Left kidney (tissue), 2 donors: ENCODE results near the gene ZDHHC11B. TPM values are rescaled to one million over a fixed set of nuclear protein-coding genes. Genes with fewer than 3 reads are reported as not detected.
"Not testable (repeated sequence)": the region's sequence is repeated elsewhere in the genome, so short reads cannot be mapped to it uniquely, and the experiment has no call there.

Experiments used
- DNase-seq: peaks from one replicate; pipeline ENCODE4 v3.0.0-alpha.2; 2013
- polyA plus RNA-seq: library from polyadenylated mRNA; unstranded; fragments of 120-200 nt; gene quantifications from one replicate; pipeline ENCODE4 v1.2.1, GENCODE V29; 2013; ENCODE audit not compliant: insufficient read length

The ZDHHC11B gene
- polyA plus RNA-seq, 1 donor: 8.9 TPM

DNA sequence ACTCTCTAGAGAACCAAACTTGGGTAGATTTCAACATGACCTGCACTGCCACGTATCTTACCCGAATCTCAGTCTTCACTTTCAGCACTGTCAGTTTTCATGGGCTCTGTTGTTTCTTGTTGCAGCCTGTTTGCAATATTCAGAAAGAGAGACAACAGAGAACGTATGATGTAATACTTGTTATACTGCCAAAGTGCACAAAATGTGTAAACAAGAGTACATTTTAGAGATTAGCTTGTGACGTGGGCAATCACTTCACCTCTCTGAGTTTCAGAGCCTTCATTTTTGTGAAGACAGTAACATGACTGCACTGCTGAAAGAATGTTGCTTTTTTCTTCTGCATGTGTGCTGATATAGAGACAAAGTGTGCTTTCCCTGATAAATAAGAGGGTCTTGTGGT is 67.8 kb downstream of the ZDHHC11B start:
- not testable (repeated sequence) for DNase-seq

DNA sequence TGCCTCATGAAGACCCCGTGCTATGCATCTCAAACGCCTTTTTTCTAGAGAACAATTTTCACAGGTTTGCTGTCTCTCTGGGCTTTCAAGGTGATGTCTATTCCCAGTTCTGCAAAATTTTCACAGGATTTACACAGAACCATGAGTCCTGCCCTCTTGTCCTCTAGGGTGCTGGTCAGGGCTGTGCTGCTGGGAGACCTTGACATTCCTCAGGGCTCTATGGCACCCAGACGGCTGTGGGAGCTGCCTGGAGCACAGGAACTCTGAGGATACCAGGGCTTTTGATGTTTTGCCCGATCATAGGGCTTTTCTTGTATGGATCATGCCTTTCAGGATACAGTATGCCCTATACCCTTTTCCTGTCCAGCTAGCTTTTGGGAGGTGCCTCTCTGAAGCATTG is 68.9 kb downstream of the ZDHHC11B start:
- not testable (repeated sequence) for DNase-seq

DNA sequence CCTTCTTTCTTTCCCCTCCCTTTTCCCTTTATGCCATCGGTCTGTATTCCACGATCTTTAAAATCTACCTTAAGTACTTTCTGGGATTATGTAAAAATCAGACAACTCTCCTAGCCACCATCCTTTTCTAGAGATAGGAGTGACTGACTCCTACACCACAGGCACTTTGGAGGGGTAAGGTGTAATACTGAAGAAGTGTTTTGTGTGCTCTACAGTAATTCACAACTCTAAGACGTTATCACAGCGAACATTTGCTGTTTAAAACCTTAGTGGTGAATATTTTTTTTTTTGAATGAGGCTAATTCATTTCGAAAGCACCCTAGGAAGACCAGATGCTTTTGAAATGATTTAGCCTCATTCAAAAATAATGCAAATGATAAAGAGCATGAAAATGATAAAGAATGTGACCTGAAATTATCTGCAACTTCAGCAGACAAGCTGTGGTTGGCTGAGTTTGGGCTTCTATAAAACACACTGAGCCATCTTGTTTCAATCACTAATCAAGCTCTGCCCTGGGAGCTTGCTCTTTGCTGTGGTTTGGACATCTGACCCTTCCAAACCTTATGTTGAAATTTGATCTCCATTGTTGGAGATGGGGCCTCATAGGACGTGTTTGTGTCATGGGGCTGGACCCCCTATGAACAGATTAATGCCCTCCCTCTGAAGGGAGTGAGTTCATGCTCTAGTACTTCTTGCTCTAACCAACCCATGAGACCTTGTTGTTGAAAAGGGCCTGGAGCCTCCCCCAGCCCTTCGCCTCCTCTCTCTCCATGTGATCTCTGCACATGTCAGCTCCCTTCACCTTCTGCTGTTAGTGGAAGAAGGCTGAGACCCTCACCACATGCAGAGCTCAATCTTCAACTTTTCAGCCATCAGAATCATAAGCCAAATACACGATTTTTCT is 70.1 kb downstream of the ZDHHC11B start:
- DNase-seq: peak; percentile 21

DNA sequence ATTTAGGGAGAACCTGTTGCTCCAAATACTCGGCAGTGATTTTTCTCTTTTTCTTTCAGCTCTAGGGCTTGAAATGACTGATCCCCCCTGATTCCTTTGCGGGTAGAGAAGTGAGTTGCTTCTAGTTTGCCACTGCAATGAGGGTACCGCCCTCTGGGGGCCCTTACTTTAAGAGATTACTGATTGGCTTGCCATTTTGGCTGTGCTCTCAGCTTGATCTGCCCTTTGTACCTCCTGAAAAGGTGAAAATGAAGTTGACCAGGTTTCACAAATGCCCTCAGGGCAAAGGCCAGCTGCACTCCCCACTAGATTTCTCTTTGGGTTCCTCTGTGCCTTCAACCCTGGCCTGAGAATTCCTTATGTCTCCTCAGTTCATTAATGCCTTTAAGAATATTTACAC is 70.8 kb downstream of the ZDHHC11B start:
- DNase-seq: not testable (repeated sequence)

DNA sequence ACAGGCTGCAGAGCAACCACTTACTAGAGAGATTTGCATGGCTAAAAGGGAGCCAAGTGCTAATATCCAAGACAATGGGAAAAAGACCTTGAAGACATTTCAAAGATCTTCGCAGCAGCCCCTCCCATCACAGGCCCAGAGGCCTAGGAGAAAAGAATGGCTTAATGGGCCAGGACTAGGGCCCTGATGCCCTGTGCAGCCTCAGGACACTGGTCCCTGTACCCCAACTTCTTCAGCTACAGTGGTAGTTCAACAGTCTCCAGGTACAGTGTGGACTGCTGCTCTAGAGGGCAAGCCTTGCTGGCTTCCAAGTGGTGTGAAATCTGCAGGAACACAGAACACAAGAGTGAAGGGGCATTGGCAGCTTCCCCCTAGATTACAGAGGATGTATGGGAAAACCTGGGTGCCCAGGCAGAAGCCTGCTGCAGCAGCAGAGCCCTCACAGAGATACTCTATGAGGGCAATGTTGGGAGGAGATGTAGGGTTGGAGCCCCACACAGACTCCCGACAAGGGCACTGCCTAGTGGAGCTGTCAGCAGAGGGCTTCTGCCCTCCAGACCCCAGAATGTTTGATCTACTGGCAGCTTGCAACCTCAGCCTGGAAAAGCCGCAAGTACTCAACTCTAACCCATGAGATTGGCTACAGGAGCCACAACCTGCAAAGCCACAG is 75.5 kb downstream of the ZDHHC11B start:
- not testable (repeated sequence) for DNase-seq

DNA sequence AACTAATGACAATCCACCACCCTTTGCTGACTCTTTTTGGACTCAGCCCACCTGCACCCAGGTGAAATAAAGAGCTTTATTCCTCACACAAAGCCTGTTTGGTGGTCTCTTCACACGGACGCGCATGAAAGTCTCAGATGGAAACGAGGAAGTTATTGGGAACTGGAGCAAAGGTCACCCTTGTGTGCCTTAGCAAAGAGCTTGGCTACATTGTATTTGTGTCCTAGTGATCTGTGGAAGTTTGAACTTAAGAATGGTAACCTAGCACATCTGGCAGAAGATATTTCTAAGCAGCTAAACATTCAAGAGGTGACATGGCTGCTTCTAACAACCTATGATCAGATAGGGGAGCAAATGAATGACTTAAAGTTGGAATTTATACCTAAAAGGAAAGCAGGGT is 76.2 kb downstream of the ZDHHC11B start:
- not testable (repeated sequence) for DNase-seq

DNA sequence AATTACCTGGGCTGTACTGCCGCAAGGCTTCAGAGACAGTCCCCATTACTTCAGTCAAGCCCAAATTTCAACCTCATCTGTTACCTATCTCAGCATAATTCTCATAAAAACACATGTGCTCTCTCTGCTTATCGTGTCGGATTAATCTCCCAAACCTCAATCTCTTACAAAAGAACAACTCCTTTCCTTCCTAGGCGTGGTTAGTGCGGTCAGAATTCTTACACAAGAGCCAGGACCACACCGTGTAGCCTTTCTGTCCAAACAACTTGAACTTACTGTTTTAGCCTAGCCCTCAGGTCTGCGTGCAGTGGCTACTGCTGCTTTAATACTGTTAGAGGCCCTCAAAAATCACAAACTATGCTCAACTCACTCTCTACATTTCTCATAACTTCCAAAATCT is 78.4 kb downstream of the ZDHHC11B start:
- DNase-seq: not testable (repeated sequence)

DNA sequence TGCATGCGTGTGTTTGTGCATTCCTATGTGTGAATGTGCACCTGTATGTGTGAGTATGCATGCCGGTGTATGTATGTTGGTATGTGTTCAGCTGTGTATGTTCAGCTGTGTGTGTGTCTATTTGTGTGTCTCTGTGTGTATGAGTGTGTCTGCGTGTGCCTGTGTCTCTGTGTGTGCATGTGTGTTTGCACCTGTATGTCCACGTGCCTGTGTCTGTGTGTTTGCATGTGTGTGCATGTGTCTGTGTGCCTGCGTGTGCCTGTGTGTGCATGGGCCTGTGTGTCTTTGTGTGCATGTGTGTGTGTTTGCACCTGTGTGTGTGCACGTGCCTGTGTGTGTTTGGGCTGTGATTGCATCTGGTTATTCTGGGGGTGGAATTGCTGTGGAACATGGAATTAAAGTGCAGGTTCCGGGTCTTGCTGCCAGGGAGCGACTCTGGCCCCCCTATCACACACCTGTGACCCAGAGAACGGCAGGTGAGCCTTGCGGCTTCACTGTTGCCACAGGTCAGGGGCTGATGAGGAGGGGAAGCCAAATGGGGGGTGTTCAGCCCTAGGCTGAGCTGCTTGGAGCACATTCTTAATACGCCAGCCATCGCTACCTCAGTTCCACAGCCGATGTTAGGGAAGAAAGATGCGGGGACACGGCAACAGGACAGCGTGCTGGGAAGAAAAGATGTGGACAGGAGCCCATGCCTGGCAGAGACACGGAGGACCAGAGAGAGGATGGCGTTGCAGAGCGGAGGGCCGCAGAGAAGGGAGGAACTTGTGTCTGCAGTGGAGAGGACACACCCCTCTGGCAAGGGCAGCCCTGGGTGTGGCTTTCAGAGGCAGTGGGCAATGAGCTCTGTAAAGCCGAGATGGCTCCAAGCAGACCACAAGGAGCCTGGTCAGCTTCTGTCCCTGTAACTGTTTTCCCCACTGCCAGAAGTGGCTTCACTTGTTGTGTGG is 87.5 kb downstream of the ZDHHC11B start:
- not testable (repeated sequence) for DNase-seq

DNA sequence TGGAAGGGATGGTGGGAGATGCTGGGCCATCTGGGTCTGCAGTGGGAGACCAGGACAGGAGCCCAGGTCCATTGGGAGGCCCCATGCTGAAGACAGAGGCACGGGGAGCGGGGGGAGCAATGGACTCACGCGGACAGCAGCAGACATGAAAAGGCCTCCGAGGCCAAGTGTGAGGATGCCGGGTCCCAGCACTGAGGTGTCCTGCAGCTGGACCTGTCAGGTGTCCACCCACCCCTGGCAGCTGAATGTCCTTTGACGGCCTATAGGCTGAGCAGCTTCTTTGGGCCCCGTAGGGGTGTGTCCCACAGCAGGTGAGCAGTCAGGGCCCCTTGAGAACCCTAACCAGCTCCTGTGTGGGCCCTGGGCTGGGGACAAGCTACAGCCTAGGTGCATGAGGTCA is 88.3 kb downstream of the ZDHHC11B start:
- DNase-seq: not testable (repeated sequence)

DNA sequence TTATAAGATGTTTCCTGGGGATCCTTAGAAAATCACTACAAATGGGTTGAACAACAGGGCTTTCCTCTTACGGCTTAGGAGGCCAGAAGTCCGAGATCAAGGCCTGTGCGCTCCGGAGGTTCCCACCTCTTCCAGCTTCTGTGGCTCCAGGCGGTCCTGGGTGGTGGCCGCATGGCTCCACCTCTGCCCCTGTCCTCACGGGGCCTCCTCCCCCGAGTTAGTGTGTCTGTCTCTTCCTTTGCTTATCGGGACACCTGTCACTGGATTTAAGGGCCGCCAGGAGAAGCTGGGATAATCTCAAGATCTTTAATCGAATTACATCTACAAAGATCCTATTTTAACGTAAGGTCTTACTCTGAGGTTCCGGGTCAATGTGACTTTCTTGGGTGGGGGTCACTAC is 89.1 kb downstream of the ZDHHC11B start:
- DNase-seq: not testable (repeated sequence)

DNA sequence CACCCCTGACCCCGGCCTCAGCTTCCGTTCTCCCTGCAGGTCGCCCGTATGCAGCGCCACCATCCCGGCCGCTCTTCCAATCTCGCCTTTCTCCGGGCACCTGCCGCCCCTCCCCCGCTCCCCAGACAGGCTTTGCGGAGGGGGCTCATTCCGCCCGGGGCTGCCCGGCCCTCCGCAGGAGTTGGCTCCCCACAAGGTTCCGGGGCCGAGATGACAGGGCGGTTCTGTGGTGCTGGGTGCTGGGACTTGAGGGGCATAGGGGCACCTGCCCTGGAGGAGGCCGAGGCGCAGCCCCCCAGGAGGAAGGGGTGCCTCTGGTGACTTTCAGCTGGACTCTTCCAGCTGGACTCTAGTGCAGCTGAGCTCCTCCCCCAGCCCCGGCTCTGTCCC is 90.5 kb downstream of the ZDHHC11B start:
- DNase-seq: not testable (repeated sequence)

DNA sequence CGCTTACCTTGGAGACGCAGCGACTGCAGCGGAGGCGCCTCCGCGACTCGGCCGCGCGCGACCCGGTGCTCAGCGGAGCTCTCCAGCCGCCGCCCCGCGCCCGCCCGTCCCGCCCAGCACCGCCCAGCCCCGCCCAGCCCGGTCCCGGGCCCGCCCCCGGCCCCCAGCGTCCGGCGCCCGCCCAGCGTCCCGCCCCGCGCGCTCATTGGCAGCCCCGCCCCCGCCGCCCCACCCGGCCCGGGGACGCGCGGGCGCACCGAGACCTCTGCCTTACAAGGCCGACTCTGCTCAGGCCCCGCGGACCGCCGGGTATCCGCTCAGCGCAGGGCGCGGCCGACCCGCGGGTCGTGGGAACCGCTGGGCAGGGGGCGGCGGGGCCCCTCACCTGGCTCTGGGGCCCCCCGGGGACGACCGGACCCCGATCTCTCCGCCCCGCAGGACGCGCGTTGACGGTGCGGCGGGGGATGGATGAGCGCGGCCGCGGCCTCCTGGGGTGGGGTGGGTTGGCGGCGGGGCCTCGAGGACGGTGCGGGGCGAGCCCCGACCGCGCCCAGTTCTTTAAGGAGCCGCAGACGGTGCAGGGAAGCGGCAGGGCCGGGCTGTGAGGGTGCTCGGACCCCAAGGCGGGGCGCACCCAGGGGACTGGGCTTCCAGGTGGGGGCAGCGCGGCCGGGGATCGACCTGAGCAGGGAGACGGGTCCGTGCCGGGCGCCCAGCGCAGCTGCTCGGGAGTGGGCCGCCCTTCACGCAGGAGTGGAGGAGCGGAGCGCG is 91.1 kb downstream of the ZDHHC11B start, which contains the start of gene TPPP:
Gene TPPP, minus strand, starts transcription at position 82 of the 771 bp plus-strand sequence. CDS start 15,292 bp downstream, outside the sequence.
- DNase-seq: peak; percentile 85

DNA sequence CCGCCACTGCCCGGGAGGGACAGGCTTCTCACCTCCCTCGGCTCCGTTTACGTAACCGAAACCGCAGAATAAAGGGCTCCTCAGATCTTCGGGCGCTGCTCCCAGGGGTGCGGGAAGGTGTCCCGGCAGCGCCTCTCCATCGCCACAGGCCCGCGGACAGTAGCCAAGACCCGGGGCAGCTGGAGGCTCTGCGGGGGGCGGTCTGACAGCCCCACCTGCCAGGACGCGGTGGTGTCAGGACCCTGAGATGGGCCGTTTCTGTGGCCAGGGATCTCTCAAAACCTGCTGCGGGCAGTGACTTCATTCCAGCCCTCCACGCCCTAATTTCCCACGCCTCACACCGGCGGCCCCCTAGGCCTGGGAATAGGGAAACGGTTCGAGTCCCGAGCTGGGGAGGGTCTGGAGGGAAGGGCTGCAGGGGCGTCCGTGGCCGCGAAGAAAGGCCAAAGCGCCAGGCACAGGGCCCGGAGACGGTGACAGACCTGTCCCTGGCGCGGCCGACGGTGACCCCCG is 91.9 kb downstream of the ZDHHC11B start:
- DNase-seq: not testable (repeated sequence)

DNA sequence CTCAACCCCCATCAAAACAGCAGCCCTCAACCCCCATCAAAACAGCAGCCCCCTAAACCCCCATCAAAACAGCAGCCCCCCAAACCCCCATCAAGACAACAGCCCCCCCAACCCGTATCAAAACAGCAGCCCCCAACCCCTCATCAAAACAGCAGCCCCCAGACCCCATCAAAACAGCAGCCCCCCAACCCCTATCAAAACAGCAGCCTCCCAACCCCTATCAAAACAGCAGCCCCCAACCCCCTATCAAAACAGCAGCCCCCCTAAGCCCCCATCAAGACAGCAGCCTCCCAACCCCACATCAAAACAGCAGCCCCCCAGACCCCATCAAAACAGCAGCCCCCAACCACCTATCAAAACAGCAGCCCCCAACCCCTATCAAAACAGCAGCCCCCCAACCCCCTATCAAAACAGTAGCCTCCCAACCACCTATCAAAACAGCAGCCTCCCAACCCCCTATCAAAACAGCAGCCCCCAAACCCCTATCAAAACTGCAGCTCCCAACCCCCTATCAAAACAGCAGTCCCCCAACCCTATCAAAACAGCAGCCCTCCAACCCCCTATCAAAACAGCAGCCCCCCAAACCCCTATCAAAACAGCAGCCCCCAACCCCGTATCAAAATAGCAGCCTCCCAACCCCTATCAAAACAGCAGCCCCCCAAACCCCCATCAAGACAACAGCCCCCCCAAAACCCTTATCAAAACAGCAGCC is 92.6 kb downstream of the ZDHHC11B start:
- DNase-seq: no peak

DNA sequence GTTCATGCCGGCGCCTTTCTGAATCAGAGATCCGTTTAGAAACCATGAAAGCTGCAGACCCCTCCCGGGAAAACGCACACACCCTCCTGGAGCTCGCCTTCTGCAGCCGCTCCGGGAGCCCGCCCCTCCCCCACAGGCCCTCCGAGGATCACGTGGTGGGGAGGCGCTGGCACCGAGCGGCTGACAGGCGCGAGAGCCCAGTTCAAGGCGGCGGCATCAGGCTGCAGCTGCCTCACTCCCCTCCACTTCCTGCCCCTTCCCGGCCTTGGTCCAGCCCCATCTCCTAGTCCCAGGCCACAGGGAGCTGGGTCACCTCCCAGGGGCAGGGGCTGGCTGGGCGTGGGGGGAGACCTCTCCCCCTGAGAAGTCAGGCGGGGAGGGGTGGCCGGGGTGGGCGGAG is 93.5 kb downstream of the ZDHHC11B start:
- not testable (repeated sequence) for DNase-seq

DNA sequence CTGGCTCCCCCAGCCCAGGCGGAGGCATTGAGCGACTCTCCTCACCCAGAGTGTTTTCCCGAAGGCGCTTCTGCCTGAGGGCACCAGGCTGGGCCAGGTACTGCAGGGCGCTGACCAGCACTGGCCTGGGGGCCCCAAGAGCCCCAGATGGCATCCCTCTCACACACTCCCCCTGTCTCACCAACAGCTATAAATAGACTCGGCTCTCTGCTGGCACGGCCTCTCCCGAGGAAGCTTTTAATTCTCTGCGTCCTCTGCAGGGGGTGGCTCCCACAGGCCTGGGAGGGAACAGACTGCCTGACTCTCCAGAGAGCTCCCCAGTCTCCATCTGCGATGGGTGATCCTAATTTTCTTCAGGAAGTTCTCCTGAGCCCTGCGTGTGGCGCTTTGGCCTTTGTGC is 94.2 kb downstream of the ZDHHC11B start:
- DNase-seq: not testable (repeated sequence)

DNA sequence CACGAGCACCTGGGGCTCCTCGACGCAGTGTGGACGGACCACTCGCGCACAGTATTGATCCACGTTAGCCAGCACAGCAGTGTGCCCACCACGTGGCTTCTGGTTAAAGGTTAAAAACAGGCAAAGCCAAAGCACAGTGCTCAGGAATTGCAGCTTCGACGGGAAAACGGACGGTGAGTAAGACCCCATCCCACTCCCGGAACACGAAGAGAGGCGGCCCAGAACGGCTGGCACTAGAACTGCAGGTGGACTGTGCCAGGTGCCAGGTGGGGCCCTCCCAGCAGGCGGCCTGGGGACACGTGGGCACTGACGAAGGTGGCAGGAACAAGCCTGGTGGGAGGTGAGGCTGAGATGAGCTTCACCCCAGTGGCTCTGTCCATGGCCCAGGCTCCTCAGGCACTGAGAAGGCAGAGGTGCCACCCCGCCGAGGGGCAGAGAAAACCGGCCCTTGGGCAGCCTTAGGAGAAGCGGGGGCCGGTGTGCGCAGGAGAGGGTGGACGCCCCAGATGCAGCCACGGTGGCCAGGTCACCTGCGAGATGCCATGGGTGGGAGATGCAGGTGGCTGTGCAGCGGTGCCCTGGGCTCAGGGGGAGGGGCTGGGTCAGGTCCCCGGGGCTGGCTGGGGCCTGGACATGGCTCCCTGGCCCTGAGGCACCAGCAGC is 96.0 kb downstream of the ZDHHC11B start:
- not testable (repeated sequence) for DNase-seq

DNA sequence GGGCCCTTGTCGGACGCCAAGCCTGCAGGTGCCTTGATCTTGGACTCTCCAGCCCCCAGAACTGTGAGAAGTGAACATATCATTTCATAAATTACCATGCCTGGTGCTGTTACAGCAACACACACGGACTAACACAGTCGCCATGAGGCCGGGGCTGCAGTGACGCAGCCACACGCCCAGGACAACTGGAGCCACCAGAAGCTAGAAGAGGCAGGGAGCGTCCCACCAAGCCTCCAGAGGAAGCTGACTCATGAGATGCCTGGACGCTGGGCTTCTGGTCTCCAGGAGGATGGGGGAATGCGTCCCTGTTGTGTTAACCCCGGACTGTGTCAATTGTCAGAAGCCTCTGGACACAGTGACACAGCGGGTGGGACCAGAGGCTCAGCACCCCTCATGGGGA is 97.6 kb downstream of the ZDHHC11B start:
- DNase-seq: not testable (repeated sequence)

DNA sequence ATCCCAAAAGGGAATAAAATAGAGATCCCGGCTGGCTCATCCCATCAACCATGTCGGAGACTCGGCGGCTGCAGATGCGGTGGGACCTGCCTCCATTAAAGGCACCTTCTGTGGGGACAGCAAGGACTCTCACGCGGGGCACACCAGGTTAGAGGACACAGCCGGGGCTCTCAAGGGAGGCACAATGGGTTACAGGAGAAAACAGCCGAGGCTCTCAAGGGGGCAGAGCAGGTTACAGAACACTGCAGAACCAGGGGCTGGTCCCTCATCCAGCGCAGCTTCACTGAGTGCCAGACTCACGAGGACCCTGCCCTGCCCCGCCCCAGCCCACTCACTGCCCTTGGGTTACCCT is 98.4 kb downstream of the ZDHHC11B start:
- DNase-seq: not testable (repeated sequence)
